NCI-H510A (cell line): ENCODE measurements around the gene SLC25A13.

Source experiments
- DNase-seq: peaks from one replicate; lab custom pipeline; 2025; lab: John Stamatoyannopoulos, UW

The SLC25A13 gene

DNA sequence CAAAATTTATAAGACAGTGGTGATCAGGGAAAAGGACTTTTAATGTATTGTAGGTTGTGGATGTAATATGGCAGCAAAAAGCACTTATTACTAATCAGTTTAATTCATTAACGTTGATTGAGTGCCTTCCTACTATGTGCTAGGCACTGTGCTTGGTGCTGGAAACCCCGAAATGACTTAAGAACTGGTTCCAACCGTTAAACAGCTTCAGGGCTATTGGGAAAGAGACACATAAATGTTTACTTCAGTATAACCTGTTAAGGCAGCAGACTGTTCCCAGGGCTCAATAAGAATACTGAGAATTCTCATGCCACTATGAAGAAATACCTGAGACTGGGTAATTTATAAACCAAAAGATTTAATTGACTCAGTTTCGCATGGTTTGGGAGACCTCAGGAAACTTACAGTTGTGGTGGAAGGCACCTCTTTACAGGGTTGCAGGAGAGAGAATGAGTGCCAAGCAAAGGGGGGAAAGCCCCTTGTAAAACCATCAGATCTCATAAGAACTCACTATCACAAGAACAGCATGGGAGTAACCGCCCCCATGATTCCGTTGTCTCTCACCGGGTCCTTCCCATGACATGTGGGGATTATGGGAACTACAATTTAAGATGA lies 1.1 kb upstream of the SLC25A13 start:
- no peak for DNase-seq

GRCh38 chr7:96322373-96322695 lies 436 bp upstream of the SLC25A13 start:
- DNase-seq: no peak

GRCh38 chr7:96321031-96321657 lies 754 bp downstream of the SLC25A13 start:
- DNase-seq: peak; percentile 24

DNA sequence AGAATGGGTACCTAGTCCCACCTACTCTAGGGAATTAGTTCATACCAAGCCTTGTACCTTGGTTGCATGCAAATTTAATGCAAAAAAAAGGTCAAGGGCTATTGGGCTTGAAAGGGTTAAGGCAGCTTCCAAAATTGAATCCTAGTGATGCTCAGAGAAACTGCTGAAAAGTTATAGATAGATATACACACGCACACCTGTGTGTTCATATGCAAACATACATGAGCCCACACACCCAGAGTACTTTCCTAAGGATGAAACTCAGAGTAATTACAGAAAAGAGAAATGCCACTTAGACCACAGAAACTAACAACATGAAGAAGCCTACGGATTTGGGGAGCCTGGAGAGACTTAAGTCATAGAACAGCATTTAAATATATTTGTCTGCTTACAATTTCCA lies 1.5 kb downstream of the SLC25A13 start:
- no peak for DNase-seq

DNA sequence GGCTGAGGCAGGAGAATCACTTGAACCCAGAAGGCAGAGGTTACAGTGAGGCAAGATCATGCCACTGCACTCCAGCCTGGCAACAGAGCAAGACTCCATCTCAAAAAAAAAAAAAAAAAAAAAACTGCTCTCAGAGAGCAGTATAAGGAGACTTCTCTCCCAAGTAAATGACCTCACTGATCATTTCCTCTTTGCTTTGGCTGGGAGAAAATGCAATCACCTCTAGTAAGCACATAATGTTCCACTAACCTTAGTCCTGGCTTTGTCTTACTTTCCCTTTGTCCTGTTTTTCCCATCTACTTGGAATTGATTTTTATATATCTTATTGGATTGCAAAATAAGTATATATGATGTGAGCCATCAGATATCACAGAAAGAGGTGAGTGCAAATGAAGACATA lies 2.5 kb downstream of the SLC25A13 start:
- DNase-seq: no peak

DNA sequence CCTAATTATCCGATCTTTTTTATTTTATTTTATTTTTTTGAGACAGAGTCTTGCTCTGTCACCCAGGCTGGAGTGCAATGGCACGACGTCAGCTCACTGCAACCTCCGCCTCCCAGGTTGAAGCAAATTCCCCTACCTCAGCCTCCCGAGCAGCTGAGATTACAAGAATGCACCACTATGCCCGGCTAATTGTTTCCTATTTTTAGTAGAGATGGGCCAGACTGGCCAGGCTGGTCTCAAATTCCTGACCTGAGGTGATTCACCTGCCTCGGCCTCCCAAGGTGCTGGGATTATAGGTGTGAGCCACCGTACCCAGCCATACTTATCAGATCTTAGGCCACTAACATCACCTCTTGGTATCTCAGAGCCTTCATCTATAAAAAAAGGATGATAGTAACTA lies 4.9 kb downstream of the SLC25A13 start:
- DNase-seq: no peak

DNA sequence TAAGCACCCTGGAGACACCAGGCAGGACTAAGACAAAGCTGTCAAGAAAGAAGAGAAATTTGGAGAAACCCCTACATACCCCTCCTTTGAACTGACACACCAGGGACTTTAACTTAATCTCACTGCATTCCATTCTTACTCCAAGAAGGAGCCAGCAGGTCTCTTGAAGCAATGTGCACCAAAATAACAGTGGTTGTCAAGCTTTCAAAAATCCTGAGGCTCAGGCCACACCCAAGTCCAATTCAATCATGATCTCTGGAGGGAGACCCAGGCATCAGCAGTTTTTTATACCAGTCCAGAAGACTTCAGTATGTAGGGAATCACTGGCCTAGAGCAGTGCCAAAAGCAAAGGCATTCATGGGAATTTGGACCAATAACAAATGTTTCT lies 6.8 kb downstream of the SLC25A13 start:
- no peak for DNase-seq

- DNase-seq: no peak
These were observed 7.3 kb downstream of the SLC25A13 start for GRCh38 chr7:96314402-96315124.

- DNase-seq: no peak
These were observed 8.0 kb downstream of the SLC25A13 start for GRCh38 chr7:96313940-96314339.

DNA sequence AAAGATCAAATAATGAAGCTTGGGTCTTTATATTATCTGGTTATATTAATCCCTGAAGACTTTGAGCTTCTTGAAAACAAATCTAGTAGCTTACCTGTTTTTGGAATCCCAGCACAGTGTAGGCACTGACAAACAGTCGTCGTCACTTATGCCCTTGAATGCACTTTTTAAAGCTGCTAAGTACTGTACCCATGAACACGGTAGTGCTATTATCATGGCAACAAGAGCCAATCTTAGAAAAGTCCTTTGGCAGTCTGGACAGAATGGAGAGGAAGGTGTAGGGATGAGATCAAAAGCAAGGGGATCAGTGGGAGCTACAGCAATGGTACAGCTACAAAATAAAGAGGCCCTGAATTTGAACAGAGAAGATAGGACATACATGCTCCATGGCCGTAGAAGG lies 9.4 kb downstream of the SLC25A13 start:
- no peak for DNase-seq

GRCh38 chr7:96311967-96312366 lies 9.9 kb downstream of the SLC25A13 start:
- DNase-seq: no peak

- DNase-seq: no peak
These were observed 11.8 kb downstream of the SLC25A13 start for GRCh38 chr7:96310110-96310509.

GRCh38 chr7:96308950-96309263 lies 13.0 kb downstream of the SLC25A13 start:
- no peak for DNase-seq

GRCh38 chr7:96308253-96308949 lies 13.5 kb downstream of the SLC25A13 start:
- no peak for DNase-seq

GRCh38 chr7:96306385-96307125 lies 15.3 kb downstream of the SLC25A13 start:
- DNase-seq: no peak

- no peak for DNase-seq
These were observed 16.0 kb downstream of the SLC25A13 start for GRCh38 chr7:96305915-96306314.

DNA sequence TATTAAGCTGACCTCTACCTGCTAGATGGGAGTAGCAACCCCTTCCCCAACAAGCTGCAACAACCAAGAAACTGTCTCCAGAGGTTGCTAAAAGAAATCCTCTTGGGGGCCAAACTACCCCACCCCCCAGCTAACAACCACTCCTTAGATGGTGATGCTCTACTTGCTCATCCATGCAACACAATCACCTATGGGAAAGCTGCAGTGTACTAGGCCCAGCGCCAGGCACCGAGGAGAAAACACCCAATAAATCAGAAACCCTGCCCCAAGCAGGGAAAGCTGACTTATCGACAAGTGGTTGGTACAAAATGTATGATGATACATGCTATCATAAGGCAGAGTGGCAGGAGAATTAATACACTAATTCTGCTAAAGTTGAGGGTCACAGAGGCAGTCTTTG lies 17.3 kb downstream of the SLC25A13 start:
- no peak for DNase-seq

DNA sequence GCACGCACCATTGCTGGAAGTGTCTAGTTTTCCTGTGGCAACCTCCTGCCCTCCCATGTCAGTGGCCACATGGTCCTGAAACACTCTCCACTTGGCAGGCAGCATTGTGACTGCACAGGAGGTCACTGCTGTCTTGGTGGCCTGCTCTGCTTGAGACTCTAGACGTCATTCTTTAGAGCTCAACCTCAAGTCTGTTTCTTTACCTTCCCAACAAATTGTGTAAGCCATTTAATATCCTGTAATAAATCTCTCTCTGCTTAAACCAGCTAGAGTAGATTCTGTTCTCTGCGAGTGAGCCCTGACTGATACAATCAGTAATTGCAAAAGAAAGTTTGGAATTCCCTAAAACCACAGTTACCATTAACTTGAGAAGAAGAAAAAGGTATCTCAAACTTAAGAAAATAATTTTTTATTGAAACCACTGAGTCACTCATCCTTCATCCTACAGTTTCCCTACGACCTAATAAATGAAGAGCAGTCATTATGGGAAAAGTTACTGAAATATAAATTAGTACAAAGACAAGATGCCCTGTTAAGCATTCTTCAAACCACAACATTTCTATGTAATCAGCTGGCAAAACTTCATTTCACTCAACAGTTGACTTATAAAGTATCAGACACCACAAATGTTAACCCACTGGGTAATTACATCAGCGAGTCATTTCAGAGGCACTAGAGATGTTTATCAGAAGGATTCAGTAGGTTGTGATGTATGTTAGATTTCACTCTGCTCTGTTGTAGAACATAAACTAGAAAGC lies 18.0 kb downstream of the SLC25A13 start:
- DNase-seq: no peak

DNA sequence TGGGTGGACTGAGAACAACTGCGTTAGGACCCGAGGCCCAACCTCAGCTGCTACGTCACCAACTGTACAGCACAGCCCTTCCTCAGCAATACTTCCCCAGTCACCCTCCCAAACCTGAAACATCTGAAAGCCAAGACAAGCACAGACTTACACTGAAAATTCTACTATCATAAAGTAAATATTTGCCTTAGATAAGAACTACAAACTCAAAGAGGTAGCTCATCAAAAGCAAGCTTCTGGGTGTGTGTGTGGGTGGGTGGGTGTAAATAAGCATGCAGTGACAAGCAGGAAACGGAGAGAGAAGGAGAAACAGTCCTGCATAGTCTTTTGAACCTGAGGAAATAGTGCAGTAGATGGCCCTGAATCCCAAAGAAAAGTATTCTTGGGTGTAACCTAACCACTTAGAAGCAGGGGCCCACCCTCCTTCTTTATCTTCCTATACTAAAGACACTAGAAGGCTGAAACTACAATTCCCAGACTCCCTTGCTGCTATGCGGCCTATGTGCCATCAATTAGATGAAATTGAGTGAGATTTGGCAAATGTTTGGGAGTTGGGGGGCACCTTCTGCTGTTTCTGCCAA lies 18.7 kb downstream of the SLC25A13 start:
- DNase-seq: no peak

- DNase-seq: no peak
These were observed 20.9 kb downstream of the SLC25A13 start for GRCh38 chr7:96300986-96301385.

- DNase-seq: no peak
These were observed 21.4 kb downstream of the SLC25A13 start for GRCh38 chr7:96300502-96300901.
